Left renal pelvis (tissue), 4 donors: ENCODE measurements around the gene NARF. TPM values are rescaled to one million over a fixed set of nuclear protein-coding genes. Genes with fewer than 3 reads are reported as not detected.
"Not testable (repeated sequence)": the region's sequence is repeated elsewhere in the genome, so short reads cannot be mapped to it uniquely, and the experiment has no call there.

Experiments used
- DNase-seq, 4 donors: peaks; one replicate each; pipeline ENCODE4 v3.0.0-alpha.2; 2013; ENCODE audit warnings: low read depth in 4 of 4, low spot score in 3 of 4
- polyA plus RNA-seq, 4 donors: library from polyadenylated mRNA; unstranded; fragments of 120-200 nt; gene quantifications; one replicate each; pipeline ENCODE4 v1.2.1, GENCODE V29; 2013; ENCODE audit not compliant: insufficient read length in 4 of 4

The NARF gene
- polyA plus RNA-seq, result 10 to 100 TPM; 69.5 to 94.6 (median 89.7) TPM

DNA sequence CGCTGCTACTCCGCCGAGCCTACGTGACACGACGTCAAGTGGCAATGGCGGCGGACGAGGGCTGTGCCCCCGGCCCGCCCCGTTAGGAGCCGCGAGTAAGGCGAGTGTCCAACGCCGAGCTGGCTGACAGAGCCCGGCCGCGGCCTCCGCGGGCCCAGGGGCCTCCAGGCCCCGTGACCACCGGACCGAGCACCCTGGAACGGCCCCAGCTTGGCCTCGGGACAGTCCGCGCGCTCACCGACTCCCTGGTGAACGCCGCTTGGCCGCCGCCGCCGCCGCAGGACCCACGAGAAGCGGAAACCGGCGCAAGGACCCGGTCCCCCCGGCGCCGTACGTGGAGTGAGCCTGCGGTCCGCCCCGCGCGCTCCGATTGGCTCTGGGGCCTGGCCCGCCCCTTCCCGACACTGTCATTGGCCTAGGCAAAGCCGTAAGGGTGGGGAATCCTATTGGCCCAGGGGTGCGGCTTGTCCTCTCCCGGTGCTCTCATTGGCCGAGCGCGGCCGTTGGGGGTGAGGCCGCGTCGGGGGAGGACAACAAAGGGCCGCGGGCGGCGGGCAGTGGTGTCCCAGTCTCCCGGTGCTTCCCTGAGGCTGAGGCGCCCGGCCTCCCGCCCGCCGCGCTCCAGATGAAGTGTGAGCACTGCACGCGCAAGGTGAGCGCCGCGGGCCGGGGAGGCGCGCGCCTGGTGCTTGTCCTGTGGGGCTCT, at the start of gene NARF:
TSS of gene NARF (plus strand) at position 563 of the 706 bp plus-strand sequence. CDS start at position 626, 63 bp downstream.
- peak; percentile 90 to 95 (median 93) for DNase-seq

DNA sequence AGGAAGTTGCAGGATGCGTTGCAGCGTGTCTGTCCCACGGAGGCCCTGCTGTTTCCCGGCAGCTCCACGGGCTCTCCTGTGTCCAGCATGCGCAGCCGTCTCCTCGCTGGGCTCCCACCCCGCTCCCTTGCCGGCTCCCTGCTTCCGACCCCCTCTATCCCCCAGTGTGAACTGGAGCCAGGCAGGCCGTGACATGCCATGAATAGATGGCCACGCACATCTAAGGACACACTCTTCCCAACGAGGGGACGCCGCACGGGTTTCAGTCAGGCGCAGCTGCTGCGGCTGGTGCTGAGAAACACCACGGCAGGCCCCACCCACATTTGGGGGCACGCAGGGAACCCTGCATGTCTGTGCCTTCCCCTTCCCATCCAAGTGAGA, 49.6 kb upstream of the NARF start:
- DNase-seq, result no peak

DNA sequence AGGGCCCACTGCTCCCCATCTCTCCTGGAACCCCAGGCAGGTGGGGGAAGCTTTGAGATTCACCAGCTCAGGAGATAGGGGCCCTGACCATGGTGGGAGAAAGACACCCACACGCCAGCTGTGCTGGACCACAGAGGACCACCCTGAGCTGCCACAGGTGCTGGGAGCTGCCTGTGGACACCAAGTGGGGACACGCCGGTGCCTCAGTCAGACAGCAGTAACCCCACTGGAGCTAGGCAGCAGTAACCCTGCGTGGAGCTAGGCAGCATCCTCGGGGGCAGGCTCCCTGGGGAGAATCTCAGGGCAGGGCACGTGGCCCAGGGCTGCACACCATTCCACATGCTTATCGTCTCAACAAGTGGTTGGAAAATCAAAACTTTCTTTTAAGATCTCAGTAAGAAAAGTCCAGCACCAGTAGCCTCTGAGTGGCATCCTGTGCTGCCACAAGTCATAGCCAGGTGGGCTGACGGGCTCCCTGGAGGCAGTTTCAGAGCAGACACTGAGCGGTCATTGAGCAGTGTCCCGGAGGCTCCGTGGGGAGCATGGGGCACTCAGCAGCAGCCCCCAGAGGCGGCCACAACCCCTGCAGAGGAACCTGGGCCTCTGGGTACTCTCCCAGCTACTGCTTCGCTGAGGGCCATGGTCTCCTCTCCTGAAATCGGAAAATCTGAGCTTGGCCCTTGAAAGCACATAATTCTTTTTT, 48.4 kb upstream of the NARF start:
- no peak for DNase-seq

DNA sequence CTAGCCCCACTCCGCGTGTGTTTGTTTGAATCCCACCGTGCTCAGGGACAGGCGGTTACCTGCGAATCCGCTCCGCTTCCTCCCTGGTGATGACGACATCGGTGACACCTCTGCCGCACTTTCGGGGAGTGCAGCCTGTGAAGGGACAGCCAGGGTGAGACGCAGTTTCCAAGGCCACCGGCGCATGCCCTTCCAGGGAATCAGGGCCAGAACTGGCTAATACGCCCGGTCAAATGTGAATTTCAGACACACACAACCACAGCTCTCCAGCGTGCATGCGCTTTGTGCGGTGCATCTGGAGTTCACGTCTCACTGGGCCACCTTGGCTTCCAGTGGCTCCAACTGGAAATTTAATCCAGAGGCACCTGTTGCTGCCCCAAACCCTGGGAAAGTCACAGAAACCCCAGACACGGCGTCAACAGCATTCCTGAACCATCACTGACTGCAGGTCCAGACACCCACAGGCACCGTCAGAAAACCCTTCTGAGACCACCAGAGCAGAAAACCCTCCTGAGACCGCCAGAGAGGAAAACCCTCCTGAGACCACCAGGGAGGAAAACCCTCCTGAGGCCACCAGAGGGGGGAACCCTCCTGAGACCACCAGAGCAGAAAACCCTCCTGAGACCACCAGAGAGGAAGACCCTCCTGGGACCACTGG, 47.0 kb upstream of the NARF start:
- DNase-seq, result no peak

DNA sequence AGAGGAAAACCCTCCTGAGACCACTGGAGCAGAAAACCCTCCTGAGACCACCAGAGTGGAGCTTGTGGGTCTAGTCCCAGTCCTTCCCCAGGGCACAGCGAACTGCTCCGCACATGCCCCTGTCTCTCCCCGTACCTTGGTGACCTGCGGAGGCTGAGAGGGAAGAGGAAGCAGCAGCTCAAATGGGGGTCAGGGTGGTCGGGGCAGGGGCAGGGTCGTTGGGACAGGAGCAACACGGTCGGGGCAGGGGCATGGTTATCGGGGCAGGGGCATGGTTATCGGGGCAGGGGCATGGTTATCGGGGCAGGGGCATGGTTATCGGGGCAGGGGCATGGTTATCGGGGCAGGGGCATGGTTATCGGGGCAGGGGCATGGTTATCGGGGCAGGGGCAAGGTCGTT, 46.5 kb upstream of the NARF start:
- DNase-seq, result not testable (repeated sequence)

DNA sequence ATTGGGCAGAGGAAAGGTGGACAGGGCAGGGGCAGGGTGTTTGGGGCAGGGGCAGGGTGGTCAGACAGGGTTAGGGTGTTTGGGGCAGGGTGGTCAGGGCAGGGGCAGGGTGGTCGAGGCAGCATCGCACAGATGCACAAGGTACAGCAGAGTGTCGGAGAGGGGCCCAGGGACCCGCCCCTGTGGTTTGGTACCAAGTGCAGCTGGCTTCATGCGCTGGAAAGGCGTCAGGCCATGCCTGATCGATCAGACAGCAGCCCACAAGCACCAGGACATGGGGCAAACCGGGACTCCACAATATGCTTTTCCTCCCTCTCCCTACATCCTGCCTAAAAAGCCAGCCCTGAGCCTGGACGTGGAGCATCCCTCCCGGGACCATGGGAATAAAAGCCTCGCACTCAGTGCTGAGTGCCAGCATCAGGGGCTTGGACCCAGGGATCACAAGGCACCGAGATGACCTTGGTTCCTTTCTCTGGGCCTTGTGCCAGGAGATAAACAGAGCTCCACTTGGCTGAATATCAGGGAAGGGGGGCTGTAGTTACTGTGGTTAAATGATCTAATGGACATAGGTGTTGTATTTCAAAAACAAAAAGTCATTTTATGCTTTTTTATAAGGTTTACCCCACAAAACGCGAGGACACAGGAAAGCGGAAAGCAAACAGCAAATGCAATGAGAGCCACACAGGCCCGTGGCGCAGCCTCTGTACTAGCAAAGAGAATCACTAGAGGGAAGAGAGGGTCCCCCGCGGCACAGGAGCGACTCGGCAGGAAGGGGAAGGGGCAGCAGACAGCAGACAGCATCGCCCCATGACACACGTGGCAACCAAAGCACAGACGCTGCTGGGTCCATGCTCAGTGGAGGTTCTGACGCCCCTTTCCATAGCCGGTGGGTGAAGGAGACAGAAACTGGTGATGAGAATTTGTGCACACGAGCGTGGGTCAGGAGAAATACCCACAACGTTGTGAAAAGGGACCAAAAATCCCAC, 45.7 kb upstream of the NARF start:
- DNase-seq, result no peak

DNA sequence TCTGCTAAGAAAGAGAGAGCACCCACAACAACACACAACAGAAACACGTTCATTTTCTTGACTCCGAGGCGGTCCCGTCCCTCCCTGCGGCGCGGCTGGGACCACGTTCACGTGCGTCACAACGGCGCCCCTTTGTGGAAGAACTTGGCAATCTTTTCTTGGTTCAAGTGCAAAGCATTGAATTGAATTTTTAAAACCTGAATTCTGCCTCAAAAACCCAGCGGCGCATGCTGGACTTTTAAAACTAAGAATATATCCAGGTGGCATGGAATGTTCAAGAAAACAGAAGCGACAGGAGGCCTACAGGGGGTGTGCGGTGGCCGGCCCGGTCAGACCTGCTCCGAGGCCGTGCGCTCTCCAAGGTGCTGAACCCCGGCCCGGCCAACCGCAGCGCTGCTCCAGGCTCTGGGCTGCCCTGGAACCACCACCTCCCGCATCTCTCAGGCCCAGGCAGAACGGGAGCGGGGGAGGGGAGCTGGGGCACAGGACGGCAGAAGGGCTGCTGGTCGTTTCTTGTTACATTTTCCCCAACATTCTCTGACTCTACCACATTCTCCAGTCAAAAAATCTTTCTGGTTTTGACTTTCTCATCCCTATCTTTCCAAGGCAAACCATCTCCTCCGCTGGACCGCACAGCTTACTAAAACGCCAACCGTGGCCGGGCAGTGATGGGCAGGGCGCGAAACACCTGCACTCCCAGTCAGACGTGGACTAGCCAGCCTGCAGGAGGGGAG, 43.8 kb upstream of the NARF start:
- peak in 2 of 4 donors; percentile 63 to 65 for DNase-seq

DNA sequence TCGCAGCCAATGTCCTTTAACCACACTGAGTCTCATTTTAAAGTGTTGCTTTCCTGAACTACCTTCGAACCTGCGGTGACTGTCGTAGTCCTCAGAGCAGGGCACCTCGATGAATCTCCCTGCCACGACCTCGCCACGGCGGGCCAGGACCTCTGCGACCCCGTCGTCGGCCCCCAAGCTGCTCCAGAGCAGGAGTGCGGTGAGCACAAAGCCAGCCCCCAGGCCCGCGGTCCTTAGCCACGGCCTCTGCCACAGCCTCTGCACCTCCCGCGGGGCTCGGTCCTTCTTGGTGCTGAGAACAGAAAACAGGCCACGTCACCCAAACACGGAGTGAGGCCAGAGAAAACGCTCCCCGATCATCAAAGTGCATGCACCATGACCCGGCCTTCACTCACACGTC, 43.2 kb upstream of the NARF start:
- no peak for DNase-seq

DNA sequence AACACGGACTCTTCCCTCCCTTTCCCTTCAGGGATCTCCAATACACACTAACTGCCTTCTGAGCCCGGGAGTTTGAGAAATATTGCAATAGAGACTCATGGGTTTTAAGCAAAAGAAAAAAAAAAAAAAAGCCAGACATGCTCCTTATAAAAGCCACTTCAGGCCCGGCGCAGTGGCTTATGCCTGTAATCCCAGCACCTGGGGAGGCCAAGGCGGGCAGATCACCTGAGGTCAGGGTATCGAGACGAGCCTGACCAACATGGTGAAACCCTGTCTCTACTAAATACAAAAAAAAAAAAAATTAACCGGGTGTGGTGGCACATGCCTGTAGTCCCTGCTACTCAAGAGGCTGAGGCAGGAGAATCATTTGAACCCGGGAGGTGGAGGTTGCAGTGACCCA, 42.8 kb upstream of the NARF start:
- no peak for DNase-seq

DNA sequence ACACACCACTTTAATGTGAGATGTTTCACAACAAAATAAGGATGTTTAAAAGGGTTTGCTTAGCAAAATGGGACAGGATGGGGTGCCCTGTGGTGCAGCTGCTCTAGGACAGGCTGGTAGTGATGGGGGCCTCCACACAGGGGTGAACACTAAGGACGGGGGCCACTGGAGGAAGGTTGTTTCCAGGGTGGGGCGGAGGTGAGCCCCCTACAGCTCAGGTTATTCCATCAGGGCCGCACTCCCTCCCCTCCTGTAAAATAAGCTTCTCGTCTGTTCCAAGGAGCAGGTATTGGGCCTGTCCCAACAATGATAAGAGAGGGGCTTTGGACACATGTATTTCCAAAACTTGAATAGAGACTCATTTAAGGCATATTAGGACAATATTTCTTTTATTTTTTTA, 42.3 kb upstream of the NARF start:
- no peak for DNase-seq

DNA sequence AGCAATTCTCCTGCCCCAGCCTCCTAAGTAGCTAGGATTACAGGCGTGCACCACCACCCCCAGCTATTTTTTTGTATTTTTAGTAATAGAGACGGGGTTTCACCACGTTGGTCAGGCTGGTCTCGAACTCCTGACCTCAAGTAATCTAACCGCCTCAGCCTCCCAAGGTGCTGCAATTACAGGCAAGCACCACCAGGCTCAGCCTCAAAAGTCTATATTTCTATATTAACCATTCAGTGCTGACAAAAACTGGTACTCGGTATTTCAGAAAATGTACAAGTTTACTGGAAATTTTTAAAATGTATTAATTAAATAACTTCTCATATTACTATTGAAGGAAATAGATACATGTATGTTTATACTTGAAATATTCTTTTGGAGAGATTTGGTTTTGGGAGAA, 41.8 kb upstream of the NARF start:
- DNase-seq, result no peak

DNA sequence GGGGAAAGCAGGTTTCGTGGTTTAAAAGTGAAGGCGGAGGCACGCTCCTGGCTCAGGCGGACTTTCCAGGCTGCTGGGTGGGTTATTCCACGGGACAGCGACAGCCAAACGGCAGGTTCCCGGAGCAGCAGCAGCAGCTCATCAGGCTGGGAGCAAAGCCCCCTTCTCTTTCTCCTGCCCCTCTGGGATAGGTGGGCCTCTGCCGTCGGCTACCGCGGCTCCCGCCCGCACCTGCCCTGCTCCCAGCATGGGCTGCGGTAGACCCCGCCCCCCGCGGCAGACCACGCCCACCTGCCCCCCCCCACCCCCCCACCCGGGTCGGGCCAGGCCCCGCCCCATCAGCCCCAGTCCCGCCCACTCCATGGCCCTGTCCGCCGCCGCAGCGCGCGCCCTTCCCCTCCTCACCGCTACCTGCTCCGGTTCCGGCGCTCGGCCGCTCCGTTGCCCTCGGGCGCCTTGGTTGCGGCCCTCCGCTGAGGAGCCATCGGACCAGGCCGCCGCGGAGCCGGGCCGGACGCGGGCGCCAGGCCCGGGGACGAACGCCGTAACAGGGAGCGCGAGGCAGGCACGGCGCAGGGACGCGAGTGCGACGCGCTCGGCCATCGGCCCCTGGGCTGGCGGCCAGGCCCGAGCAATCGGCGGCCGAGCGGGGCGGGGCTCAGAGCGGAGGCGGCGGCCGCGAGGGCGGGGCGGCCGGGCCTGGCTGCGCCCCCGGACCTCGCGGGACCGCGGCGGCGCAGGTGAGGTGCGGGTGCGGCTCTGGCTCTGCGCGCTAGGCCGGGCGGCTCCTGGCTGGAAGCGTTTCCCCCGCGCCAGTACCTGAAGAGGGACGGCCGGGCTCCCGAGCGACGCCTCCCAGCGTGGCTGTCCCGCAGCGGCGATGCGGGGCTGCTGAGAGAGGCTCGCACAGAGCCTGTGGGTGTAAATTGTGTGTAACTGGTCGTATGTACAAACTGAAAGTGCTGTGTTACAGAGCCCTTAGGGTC, 40.2 kb upstream of the NARF start, which contains the start of the genes HEXD and OGFOD3:
TSS of gene HEXD (plus strand) at position 347 of the 986 bp plus-strand sequence. CDS start 1,453 bp downstream, outside the sequence.
TSS of gene OGFOD3 (minus strand) at position 586 of the 986 bp plus-strand sequence. CDS start at position 485, 101 bp downstream.
- DNase-seq, result peak in 3 of 4 donors; percentile 75 to 77 (median 76)

DNA sequence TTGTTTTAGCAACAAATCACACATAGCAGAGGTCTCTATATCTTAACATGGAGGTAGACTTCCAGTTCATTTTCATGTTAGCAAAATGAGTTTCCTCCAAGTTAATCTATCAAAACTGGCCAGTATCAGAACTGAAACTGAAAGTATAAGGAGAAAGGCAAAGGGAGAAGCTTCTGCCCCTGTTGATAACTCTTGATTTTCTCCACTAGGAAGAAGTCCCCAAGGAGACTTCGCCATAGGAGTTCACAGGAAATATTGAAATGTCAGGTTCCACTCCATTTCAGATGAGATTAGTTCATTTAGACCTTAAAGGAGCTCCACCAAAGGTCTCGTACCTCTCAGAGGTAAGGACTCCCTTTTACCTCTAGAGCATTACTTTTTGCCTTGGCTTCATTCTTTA, 39.0 kb upstream of the NARF start:
- no peak for DNase-seq

DNA sequence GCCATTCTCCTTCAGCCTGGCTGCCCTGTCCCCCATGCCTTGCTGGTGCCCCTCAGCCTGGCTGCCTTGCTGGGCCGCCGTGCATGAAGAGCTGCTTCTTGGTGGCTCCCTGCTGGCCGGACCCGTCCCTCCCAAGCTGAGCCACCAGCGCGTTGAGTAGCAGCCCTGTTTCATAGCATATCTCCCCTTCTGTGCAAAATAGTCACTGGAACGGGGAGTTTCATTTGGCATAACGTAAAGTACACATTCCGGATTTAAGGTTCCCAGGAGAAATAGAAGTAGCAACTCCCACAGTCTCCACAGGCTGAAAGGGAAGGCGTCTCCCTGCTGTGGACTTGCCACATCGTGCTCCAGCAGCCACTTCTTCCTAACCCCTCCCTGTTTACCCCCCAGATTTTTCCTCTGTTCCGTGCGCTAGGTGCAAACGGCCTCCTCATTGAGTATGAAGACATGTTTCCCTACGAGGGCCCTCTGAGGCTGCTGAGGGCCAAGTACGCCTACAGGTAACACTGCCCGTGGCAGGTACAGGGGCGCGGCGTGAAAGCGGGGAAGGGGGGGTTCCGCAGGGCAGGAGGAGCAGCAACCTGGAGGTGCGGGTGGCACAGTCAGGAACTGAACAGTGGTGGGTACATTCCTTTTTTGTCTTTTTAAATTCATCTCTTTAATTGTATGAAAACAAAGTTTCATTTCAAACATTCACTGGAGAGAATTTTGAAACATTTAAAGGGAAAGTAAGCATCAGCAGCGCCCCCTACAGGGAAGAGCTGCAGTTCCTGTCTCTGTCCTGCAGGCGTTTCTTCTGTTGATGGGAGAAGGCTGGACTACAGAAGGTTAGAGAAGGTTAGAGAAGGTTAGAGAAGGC, 34.3 kb upstream of the NARF start:
- no peak for DNase-seq

DNA sequence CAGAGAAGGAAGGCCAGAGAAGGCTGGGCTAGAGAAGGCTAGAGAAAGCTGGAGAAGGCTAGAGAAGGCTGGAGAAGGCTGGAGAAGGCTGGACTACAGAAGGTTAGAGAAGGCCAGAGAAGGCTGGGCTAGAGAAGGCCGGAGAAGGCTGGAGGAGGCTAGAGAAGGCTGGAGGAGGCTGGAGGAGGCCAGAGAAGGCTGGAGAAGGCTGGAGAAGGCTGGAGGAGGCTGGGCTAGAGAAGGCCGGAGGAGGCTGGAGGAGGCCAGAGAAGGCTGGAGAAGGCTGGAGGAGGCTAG, 33.7 kb upstream of the NARF start:
- DNase-seq, result no peak

DNA sequence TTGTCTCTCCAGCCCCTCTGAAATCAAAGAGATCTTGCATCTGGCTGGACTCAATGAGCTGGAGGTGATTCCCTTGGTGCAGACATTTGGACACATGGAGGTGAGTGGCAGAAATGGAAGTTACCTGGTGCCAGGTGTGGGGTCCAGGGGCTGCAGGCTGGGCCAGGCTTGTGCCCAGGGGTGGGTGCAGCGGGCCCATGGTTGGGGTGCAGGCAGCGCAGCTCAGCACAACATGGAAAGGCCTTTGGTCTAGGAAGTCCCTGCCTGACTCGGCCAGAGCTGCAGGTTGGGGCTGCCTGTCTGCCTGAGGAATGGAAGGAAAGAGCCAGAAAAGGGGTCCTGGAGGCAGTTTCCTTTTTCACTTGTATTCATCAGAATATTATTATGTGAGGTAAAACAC, 30.0 kb upstream of the NARF start:
- DNase-seq, result no peak

DNA sequence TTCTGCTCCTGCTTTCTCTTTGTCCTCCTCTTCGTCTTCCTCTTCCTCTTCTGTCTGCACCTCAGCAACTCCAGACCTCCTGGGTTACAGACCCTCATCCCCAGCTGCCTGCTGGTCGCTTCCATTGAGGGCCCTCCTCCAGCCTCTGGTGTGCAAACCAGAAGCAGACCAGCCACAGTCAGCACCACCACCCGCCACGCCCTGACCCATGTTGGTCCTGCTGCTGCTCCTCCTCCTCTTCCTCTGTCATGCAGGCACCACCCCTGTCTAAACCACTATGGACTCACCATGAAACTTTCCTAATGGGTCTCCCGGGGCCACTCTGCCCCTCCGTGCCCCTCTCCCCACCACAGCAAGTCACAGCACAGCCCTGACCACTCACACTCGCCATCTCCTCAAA, 28.7 kb upstream of the NARF start:
- DNase-seq, result no peak

DNA sequence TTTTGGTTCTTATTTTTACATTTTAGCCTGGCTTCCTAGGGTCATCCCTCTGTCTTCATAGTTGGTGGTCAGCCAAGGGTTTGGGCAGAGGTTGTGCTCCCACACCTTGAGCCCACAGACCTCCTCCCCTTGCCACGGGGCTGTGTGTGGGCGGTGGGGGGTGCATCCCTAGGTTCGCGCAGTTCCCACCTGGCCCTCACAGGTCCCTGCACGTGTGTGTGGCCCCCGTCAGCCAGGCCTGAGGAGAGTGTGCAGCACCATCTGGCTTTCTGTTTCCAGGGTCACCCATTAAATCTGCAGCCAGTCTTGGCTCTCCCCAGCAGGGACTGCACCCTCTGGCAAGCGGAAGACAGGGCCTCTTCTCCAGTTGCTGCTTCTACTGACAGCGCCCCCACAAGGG, 26.5 kb upstream of the NARF start:
- no peak for DNase-seq
